Neural cell (in vitro differentiated cells): ENCODE measurements around the gene ZNRF1. TPM values are rescaled to one million over a fixed set of nuclear protein-coding genes. Genes with fewer than 3 reads are reported as not detected.

Experiments
- H2AFZ ChIP-seq: fragments of 200-600, 300-800 bp; sonication (generic), shearing (Covaris generic); 2 replicates; pipeline ENCODE4 v1.6.0; 2014; ENCODE audit warnings: low read depth, mild to moderate bottlenecking, antibody characterized with exemption, low read length, moderate library complexity
- H3F3A ChIP-seq: fragments of 200-600 bp; shearing (Covaris generic); 2 replicates; pipeline ENCODE4 v1.6.1; 2016; ENCODE audit warnings: mild to moderate bottlenecking, moderate library complexity, mixed read lengths, antibody characterized with exemption, low read length; ENCODE audit not compliant: insufficient read depth, poor library complexity, severe bottlenecking
- H3K27ac ChIP-seq: fragments of 200-600, 300-800 bp; sonication (generic), shearing (Covaris generic); 2 replicates; pipeline ENCODE4 v1.5.1; 2014; ENCODE audit warnings: mild to moderate bottlenecking, low read length, moderate library complexity
- H3K27me3 ChIP-seq: fragments of 300-800, 200-600 bp; sonication (generic), shearing (Covaris generic); 2 replicates; pipeline ENCODE4 v1.6.0; 2014; ENCODE audit warnings: mild to moderate bottlenecking, low read depth, low read length, moderate library complexity; ENCODE audit not compliant: insufficient read depth
- H3K36me3 ChIP-seq: fragments of 300-800, 200-600 bp; sonication (generic), shearing (Covaris generic); 2 replicates; pipeline ENCODE4 v1.5.1; 2014; ENCODE audit warnings: mild to moderate bottlenecking, antibody characterized with exemption, low read length, moderate library complexity; ENCODE audit not compliant: insufficient read depth
- H3K4me2 ChIP-seq: fragments of 300-800, 200-600 bp; sonication (generic), shearing (Covaris generic); 2 replicates; pipeline ENCODE4 v1.6.0; 2014; ENCODE audit warnings: mild to moderate bottlenecking, low read length
- H3K4me3 ChIP-seq: fragments of 300-800, 200-600 bp; sonication (generic), shearing (Covaris generic); 2 replicates; pipeline ENCODE4 v1.5.1; 2014; ENCODE audit warnings: mild to moderate bottlenecking, low read length, moderate library complexity
- H3K79me2 ChIP-seq: fragments of 200-600 bp; shearing (Covaris generic); replicated peaks from 2 replicates; pipeline ENCODE4 v1.6.0; 2014; ENCODE audit warnings: mild to moderate bottlenecking, low read length, moderate library complexity; ENCODE audit not compliant: insufficient read depth
- H3K9ac ChIP-seq: fragments of 300-800, 200-600 bp; sonication (generic), shearing (Covaris generic); 2 replicates; pipeline ENCODE4 v1.6.1; 2016; ENCODE audit warnings: mild to moderate bottlenecking, low read length, mixed read lengths
- H3K9me2 ChIP-seq: fragments of 200-600 bp; shearing (Covaris generic); 2 replicates; pipeline ENCODE4 v1.6.1; 2016; ENCODE audit warnings: mild to moderate bottlenecking, low read length, mixed read lengths; ENCODE audit not compliant: insufficient read depth
- H3K9me3 ChIP-seq: fragments of 200-600, 300-800 bp; sonication (generic), shearing (Covaris generic); 2 replicates; pipeline ENCODE4 v1.6.1; 2016; ENCODE audit warnings: mild to moderate bottlenecking, mixed run types, low read length, moderate library complexity, mixed read lengths
- H4K20me1 ChIP-seq: fragments of 200-600 bp; shearing (Covaris generic); 2 replicates; pipeline ENCODE4 v1.6.1; 2016; ENCODE audit warnings: mild to moderate bottlenecking, mixed run types; ENCODE audit not compliant: insufficient read depth
- CTCF ChIP-seq: fragments of 450-650 bp; IDR thresholded peaks from 2 replicates; pipeline ENCODE4 v1.5.1; 2014; ENCODE audit warnings: antibody characterized with exemption, mild to moderate bottlenecking, moderate library complexity; ENCODE audit not compliant: poor library complexity, severe bottlenecking
- EP300 ChIP-seq: fragments of 450-650 bp; conservative IDR thresholded peaks from 2 replicates; pipeline ENCODE4 v1.6.1; 2014; ENCODE audit warnings: antibody characterized with exemption, mild to moderate bottlenecking, moderate library complexity; ENCODE audit not compliant: poor library complexity, severe bottlenecking
- EZH2 ChIP-seq: fragments of 200-600, 300-800 bp; shearing (Covaris generic), sonication (generic); IDR thresholded peaks from 2 replicates; pipeline ENCODE4 v1.6.1; 2014; ENCODE audit warnings: antibody characterized with exemption, low read length, borderline replicate concordance, mild to moderate bottlenecking; ENCODE audit not compliant: insufficient read depth, poor library complexity, severe bottlenecking
- MXI1 ChIP-seq: fragments of 450-650 bp; conservative IDR thresholded peaks from 2 replicates; pipeline ENCODE4 v1.6.1; 2014; ENCODE audit warnings: antibody characterized with exemption, mild to moderate bottlenecking; ENCODE audit not compliant: poor library complexity, severe bottlenecking
- POLR2AphosphoS5 ChIP-seq: IDR thresholded peaks from 2 replicates; pipeline ENCODE4 v1.6.1; 2012
- RAD21 ChIP-seq: fragments of 450-650 bp; conservative IDR thresholded peaks from 2 replicates; pipeline ENCODE4 v1.6.1; 2014; ENCODE audit warnings: antibody characterized with exemption, mild to moderate bottlenecking, moderate library complexity
- SMC3 ChIP-seq: fragments of 450-650 bp; conservative IDR thresholded peaks from 2 replicates; pipeline ENCODE4 v1.6.1; 2014; ENCODE audit warnings: antibody characterized with exemption, mild to moderate bottlenecking, moderate library complexity; ENCODE audit not compliant: poor library complexity
- TAF1 ChIP-seq: IDR thresholded peaks from 2 replicates; pipeline ENCODE4 v1.6.1; 2012; ENCODE audit warnings: low read depth
- polyA plus RNA-seq: library from polyadenylated mRNA; depleted of rRNA; stranded (reverse); fragments of >200 nt; gene quantifications from 2 replicates; pipeline ENCODE4 v1.2.3, GENCODE V29; 2014
- TF ChIP-seq, protein P1 (sequence below): IDR thresholded peaks from 2 replicates; pipeline ENCODE4 v1.6.1; 2012; ENCODE audit warnings: borderline replicate concordance

The ZNRF1 gene
- polyA plus RNA-seq, 1 donor from 2014 or later: 31.6 TPM

DNA sequence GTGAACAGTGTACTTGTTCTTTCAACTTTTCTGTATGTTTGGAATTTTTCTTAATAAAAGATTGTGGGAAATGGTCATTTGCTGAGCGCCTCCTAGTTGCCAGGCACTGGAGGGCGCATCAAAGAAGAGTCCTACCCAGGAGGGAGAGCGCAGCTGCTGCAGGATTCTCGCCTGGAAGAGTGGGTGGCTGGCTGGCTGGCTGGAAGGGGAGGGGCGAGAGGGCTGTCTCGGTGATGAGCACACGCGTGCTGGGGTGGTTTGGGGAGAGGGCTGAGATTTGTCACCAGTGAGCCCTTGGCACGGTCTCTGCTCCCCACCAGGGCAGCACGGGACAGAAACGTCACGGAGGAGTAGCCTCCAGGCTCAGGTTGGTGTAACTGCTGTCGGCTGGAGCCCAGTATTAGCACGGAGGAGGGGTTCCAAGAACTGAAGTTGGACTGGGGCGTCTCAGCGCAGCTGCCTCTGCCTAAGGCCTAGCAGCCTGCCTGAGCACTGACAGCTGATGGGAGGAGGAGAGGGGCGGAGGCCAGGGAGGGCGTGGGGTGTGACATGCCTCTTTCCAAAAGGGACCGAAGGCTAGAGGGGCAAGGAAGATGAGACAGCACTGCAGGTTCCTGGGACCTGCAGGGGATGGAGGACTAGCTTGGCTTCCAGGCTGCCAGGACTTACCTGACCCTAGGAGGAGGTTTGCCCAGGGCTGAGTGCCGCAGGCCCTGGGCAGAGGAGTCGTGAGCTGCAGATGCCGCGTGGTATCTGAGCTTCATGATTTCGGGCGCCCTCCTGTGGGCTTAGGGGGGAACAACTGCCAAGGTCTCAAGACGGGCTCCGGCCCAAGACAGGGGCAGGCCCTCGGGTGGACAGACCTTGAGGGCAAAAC lies 112.1 kb downstream of the ZNRF1 start:
- Histone ChIP-seq H4K20me1 (peaks cover 4% of the 10 kb centered on the region), H3K4me3 (peak overlapping the region; percentile 21), H3K79me2 (no peaks in the 10 kb centered on the region), H3F3A (no peaks in the 10 kb centered on the region), H3K4me2 (no peak overlapping the region), H2AFZ (no peak overlapping the region), H3K9me2 (no peaks in the 10 kb centered on the region), H3K9ac (peak overlapping the region; percentile 26), H3K9me3 (no peaks in the 10 kb centered on the region), H3K27me3 (no peaks in the 10 kb centered on the region), H3K27ac (peak overlapping the region; percentile 20), H3K36me3 (no peaks in the 10 kb centered on the region)
- TF ChIP-seq EZH2: no peak
- TF ChIP-seq RAD21: peak; percentile 86
- TF ChIP-seq, protein P1, sequence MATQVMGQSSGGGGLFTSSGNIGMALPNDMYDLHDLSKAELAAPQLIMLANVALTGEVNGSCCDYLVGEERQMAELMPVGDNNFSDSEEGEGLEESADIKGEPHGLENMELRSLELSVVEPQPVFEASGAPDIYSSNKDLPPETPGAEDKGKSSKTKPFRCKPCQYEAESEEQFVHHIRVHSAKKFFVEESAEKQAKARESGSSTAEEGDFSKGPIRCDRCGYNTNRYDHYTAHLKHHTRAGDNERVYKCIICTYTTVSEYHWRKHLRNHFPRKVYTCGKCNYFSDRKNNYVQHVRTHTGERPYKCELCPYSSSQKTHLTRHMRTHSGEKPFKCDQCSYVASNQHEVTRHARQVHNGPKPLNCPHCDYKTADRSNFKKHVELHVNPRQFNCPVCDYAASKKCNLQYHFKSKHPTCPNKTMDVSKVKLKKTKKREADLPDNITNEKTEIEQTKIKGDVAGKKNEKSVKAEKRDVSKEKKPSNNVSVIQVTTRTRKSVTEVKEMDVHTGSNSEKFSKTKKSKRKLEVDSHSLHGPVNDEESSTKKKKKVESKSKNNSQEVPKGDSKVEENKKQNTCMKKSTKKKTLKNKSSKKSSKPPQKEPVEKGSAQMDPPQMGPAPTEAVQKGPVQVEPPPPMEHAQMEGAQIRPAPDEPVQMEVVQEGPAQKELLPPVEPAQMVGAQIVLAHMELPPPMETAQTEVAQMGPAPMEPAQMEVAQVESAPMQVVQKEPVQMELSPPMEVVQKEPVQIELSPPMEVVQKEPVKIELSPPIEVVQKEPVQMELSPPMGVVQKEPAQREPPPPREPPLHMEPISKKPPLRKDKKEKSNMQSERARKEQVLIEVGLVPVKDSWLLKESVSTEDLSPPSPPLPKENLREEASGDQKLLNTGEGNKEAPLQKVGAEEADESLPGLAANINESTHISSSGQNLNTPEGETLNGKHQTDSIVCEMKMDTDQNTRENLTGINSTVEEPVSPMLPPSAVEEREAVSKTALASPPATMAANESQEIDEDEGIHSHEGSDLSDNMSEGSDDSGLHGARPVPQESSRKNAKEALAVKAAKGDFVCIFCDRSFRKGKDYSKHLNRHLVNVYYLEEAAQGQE: no peak
- peak; percentile 63 for TF ChIP-seq MXI1
- peak; percentile 87 for TF ChIP-seq SMC3
- no peak for TF ChIP-seq EP300
- no peak for TF ChIP-seq POLR2AphosphoS5
- TF ChIP-seq CTCF: peak; percentile 89
- TF ChIP-seq TAF1: no peak

DNA sequence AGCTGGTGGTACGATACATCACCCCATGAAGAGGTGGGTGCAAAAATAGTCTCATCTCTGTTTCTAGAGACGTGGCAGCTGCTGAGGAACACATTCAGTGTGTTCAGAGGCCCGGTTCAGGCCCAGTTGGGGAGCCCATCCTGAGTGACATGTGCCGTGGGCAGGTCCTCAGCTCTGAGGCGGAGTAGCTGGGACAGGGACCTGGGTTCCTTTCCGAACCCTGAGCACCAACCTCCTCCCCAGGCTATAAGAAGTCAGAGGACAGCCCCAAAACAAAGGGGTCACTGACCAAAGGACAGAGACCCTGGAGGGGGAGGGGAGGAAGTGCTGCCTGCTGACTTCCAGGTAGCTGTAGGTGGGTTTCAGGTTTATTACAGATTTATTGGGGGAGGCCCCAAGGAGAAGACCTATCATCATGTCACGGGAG lies 112.7 kb downstream of the ZNRF1 start:
- H3K27me3 ChIP-seq: no peaks in the 10 kb centered on the region
- peaks cover 4% of the 10 kb centered on the region for H4K20me1 ChIP-seq
- H3K9me2 ChIP-seq: no peaks in the 10 kb centered on the region
- no peaks in the 10 kb centered on the region for H3K79me2 ChIP-seq
- TF ChIP-seq EZH2: no peak
- TF ChIP-seq EP300: no peak
- no peak for TF ChIP-seq TAF1
- TF ChIP-seq POLR2AphosphoS5: no peak
- peak; percentile 4 for TF ChIP-seq SMC3
- TF ChIP-seq, protein P1: no peak
- TF ChIP-seq MXI1: no peak
- no peak for TF ChIP-seq RAD21
- no peak for TF ChIP-seq CTCF
- no peak overlapping the region for H3K27ac ChIP-seq
- no peak overlapping the region for H3K4me2 ChIP-seq
- no peak overlapping the region for H3K4me3 ChIP-seq
- H3K9ac ChIP-seq: peak overlapping the region; percentile 16
- no peaks in the 10 kb centered on the region for H3K9me3 ChIP-seq
- H2AFZ ChIP-seq: no peak overlapping the region
- H3F3A ChIP-seq: no peaks in the 10 kb centered on the region
- no peaks in the 10 kb centered on the region for H3K36me3 ChIP-seq
